GM19099 (cell line): ENCODE results near the gene TMEM63A.
A peak's percentile ranks its signal among the peaks of the same experiment; 100 is the strongest.

Experiments used
- POLR2A ChIP-seq: IDR thresholded peaks from 3 replicates; pipeline ENCODE4 v1.6.1; 2011; ENCODE audit warnings: low read depth; ENCODE audit not compliant: insufficient read length; ENCODE audit errors: extremely low read depth

TMEM63A gene

DNA sequence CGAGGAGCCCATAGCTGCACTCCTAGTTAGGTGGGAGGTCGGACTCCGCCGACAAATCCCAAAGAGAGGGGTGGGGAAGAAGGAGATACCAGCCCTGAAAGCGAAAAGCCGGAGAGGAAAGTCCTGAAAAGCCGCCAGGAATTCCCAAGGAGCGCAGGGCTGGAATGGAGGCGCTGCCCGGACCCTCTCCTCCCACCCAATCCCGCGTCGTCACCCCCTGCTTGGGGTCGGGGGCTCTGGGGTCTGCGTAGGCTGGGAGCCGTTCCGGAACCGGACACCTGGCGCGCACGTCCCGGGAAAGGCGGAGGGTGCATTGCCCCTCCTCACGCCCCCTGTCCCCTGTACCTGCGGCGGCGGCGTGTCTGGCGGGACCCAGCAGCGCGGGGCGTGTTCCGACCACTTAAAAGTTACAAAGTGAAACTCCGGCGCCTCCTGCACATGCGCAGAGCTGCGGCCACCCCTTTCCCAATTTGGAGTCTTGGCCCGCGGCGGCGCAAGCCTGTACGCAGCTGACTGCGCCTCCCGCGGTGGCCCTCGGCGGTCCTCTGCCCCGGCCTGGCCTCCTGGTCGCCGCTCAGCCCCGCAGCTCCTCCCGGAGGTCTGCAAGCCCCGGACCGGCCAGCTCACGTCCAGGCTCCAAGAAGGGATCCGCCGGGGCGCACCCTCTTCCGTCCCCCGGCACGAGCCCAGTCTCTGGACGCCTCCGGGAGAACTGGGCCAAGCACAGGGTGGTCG, at the start of gene TMEM63A:
TMEM63A (minus strand) TSS at position 422 of the 735 bp plus-strand sequence. CDS start 4,800 bp downstream, outside the sequence.
- TF ChIP-seq POLR2A: peak; percentile 69

DNA sequence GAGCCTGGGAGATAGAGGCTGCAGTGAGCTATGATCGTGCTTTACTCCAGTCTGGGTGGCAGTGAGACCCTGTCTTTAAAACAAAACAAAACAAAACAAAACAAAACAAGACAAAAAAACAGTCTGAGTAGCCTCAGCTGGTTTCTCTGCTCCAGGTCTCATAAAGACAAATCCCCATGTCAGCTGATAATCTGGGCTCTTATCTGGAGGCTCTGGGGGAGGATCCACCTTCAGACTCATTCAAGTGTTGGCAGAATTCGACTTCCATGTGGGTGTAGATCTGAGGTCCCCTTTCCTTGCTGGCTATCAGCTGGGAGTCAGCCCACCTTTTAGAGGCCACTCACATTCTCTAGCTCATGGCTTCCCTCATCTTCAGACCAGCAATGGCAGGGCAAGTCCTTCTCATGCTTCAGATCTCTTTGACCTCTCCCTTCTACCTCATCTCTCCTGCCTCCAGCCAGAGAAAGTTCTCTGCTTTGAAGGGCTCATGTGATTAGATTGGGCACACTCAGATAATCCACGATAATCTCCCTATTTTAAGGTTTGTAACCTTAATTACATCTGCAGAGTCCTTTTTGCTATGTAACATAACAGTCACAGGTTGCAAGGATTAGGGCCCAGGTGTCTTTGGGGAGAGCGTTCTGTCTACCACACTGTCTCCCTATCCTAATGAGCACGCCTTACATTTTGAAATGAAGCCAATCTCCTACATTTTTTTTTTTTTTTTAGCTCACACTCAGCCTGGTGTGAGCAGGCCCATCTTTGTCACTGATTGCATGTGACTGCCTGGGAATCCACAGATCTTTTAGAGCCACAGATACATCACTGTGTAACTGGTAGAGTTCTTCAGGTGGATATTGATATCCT, 49.3 kb upstream of the TMEM63A start:
- TF ChIP-seq POLR2A: no peak

DNA sequence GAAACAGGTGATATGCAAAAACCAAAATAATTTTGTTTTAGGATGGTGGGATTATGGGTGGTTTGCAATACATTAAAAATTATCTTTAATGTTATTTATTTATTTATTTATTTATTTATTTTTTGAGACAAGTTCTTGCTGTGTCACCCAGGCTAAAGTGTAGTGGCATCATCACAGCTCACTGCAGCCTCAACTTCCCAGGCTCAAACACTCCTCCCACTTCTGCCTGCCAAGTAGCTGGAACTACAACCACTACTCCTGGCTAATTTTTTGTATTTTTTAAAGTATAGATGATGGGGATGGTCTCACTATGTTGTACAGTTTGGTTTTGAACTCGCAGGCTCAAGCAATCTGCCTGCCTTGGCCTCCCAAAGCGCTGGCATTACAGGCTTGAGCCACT, 48.4 kb upstream of the TMEM63A start:
- TF ChIP-seq POLR2A: no peak

DNA sequence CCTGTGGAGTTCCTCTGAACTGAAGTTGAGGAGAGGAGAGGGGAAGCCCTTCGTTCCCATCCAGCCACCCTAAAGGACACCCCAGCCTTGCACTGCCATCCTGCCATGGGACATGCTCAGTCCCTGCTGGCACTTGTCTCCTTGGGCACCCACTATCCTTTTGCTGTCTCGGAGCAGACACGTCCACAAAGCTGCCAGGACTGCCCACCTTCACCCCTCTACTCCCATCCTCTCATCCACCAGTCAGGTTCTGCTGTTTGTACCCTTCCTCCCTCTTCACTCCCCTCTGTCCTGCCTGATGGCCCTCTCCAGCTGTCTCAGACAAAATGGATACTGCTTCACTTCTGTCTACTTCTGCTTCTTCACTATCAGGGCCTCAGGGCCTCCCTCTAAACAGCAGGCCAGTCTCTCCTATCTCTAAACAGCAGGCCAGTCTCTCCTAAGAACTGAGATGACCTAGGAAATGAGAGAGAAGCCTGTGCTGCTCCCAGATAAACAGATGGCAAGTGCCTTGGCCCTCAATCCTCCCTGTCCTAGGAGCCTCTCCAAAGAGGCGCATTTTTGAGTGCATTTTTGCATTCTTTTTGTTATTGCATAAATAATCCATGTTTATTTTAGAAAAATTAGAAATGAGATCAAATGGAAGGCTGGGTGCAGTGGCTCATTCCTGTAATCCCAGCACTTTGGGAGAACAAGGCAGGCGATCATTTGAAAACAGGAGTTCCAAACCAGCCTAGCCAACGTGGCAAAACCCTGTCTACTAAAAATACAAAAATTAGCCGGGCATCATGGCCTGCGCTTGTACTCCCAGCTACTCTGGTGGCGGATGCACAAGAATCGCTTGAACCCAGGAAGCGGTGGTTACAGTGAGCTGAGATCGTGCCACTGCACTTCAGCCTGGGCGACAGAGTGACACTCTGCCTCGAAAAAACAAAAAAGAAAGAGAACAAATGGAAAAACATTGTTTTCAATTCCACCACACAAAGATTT, 46.3 kb upstream of the TMEM63A start:
- no peak for TF ChIP-seq POLR2A

DNA sequence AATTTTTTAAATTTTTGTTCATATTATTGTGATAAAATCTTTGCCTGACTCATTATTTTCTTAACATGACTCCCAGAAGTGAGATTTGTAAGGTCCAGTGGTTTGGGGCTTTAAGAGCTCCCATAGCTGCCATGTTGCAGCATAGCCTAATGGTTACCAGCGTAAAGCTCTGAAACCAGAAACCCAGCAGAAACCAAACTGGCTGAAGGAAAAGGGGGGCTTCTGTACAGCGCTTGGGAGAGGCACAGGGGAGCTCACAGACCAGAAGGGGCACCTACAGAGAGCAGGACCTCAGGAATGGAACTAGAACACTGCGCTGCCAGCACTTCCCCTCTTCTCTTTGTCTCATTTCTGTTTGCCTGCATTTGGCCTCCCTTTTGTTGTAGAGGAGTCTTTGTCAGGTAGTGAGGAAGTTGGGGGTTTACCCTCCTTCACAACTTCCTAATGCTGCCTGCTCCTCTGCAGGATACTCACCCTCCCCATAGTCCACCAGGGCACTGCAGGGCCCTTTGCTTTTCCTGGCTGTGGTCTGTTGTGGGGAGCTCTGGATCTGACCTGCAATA, 44.5 kb upstream of the TMEM63A start:
- no peak for TF ChIP-seq POLR2A

DNA sequence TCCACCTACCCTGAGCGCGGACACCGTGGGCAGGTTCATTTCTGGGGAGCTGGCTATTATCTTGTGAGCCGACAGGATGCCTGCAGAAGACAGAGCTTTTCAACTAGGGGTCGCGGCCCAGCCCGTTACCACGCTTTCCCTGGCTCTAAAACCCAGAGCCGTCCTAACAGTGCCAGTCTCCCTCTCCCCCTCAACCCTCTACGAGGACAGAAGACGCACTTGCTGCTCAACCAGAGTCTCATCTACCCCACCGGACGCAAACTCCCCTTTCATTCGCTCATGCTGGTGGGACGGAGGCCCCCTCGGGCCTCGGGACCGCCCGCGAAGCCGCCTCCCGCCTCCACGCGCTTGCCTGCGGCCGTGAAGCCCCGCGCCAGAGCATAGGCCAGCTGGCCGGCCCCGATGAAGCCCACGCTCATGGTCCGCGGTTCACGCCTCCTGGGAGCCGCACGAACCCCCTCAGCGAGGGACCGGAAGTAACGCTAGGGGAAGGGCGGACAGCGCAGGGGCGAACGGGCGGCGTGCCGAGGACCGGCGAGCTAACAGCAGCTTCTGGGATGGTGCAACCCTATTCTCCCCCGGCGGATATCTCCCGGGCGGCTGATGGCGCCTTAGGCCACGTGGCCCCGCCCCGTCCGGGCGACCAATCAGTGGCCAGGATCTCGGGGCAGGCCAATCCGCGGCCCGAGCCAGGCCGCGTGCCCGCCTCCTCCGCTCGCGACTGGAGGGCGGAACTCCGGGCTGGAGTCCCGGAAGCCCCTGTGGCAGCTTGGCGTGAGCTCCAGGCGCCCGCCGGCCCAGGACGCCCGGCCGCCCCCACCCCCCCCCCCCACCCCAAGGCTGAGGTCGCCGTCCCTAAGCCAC, 41.7 kb upstream of the TMEM63A start, which contains the start of gene PYCR2:
PYCR2 (minus strand) TSS at position 559 of the 864 bp plus-strand sequence; CDS start at position 419, 140 bp downstream.
- peak; percentile 94 for TF ChIP-seq POLR2A

DNA sequence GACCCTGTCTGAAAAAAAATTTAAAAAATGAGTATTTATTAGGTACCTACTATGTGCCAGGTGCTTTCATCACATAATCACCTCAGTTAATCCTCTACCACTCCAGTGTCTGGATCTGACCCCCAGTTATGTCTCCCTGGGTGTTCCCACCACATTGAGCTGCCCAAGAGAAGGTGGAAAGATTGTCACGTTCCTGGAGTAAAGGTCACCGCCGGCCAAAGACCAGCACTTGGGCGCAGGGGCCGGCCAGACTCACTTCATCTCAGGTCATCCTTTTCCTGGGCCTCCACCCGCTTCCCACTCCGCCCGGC, 41.2 kb upstream of the TMEM63A start:
- TF ChIP-seq POLR2A: no peak

DNA sequence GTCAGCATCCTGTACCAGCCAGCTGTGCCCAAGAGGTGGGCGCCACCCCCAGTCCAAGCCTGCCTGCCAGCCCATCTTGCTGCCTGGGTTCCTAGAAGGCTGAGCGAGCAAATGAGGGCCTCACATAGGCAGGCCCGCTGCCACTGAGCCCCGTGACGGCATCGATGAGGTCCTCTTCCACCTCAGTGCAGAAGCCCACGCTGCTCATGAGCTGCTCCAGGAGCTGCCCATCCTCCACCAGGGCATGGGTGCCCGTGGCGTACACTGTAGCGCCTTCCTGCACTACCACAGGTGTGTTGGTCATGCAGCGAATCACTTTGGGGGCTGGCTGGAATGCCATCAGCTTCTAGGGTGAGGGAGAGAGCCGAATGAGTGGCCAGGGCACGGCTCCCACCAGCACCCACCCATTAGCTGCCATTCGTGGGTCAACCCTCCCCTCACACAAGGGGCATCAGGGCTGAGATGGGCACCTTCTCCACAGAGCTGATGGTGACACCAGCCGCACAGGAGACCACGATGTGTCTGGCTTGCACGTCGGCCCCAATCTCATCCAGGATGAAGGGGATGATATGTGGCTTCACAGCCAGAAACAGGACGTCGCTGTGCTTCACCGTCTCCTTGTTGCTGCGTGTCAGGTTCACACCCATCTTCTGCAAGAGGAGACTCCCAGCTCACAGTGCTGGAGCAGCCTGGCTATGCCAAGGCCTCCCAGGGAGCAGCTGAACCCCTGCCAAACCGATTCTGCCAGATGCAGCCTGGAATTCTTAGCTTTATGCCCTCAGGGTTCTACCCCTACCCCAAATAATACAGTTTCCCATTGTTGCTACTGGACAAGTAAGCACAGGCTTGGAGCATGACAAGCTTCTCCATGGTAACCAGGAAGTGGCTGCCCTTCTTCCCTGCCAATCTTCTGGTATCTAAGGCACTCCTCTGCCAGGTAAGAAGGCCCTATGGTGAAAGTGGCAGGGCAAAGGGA, 39.8 kb upstream of the TMEM63A start:
- no peak for TF ChIP-seq POLR2A

DNA sequence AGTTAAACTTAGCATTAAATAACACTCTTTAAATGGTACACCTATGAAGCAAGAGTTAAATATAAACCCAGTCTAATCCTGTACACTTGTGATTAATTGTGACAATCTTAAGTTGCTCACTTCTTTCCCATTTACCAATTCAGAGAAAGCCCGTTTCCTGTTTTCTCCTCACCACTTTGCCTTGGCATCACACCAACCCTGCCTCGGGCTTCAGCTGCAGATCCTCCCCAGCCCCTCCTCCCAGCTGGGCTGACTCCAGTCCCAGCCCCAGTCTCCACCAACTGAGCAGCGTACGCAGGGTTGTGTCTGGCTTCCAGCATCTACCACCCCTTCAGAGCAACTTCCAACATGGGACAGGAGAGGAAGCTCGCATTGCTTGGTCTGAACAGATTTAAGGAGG, 37.7 kb upstream of the TMEM63A start:
- no peak for TF ChIP-seq POLR2A

DNA sequence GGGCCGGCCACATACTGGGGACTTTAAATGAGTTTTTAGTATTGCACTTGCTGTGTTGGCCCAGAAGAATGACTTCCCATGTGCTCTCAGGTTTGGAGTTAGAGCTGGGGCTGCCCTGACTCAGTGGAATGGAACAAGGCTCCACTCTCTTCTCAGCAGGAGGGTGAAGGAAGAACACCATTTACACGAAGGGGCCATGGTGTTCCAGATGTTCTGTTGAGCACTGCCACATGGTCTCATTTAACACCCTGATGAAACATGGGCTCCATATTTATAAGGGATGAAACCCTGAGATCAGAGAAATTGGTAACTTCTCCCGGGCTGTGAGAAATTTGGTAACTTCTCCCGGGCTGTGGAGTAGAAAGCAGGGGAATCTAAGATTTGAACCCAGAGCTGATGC, 36.1 kb upstream of the TMEM63A start:
- TF ChIP-seq POLR2A: no peak

DNA sequence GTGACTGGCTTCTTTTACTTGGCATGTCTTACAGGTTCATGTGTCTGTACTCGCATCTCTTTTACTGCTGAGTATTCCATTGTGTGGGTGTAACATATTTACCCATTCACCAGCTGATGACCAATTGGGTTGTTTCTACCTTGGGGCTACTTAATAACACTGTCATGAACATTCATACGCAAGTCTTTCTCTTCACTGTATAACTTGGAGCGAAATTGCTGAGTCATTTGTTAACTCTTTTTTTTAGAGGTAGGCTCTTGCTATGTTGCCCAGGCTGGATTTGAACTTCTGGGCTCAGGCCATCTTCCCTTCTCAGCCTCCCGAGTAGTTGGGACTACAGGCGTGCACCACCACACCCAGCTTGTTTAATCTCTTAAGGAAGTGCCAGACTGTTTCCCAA, 35.4 kb upstream of the TMEM63A start:
- TF ChIP-seq POLR2A: no peak

DNA sequence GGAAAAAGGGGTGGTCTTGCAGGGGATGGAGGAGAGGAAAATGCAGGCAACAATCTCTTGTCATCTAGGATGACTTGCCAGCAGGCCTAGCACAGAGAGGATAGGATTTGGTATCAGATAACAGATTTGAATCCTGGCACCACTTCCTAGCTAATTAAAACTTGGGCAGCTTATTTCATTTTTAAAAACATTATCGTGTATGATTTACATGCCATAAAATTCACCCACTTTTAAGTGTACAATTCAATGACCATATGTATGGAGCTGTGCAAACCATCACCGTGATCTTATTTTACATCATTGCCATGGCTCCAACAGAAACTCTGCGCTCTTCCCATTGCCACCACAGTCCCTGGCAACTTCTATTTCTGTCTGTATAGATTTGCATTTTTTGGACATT, 34.9 kb upstream of the TMEM63A start:
- TF ChIP-seq POLR2A: no peak
